Measurements from ENCODE around the gene CIT.

- no peak for TF ChIP-seq CTCF (IDR thresholded peaks at IDR 0.05)
- TF ChIP-seq POLR2A (IDR thresholded peaks at IDR 0.05), result no peak
These were observed 34.0 kb downstream of the CIT start for GRCh38 chr12:119843100-119843499.

Data from lower leg skin (tissue), 3 donors.